Measurements from ENCODE around the gene TMEM248.

DNA sequence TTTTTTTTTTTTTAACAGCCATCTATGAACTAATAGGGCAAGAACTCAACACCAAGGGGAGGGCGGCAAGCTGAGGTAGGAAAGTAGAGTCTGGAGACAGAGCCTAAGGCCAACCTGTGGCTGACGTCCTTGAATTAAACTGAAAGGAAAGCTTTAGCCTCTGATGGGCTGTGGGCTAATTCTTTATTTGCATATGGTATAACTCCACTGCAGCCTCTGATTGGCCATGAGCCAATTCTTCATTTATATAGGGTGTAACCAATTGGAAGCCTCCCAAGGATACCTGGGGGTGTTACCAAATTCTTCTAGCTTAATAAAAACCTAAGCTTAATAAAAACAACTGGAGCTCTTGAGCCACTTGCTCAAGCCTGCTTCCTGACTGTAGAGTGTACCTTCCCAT lies 85.9 kb downstream of the TMEM248 start:
- TF ChIP-seq YY1 (IDR thresholded peaks at IDR 0.05; ENCODE audit: insufficient read depth, insufficient read length) = no peak
- TF ChIP-seq ZNF274 (IDR thresholded peaks at IDR 0.05; ENCODE audit: low read depth, low read length) = no peak
- no peak for TF ChIP-seq SUZ12 (IDR thresholded peaks at IDR 0.05; ENCODE audit: extremely low read depth, insufficient read depth, insufficient read length)
